ENCODE measurements around the gene EFNA5.

DNA sequence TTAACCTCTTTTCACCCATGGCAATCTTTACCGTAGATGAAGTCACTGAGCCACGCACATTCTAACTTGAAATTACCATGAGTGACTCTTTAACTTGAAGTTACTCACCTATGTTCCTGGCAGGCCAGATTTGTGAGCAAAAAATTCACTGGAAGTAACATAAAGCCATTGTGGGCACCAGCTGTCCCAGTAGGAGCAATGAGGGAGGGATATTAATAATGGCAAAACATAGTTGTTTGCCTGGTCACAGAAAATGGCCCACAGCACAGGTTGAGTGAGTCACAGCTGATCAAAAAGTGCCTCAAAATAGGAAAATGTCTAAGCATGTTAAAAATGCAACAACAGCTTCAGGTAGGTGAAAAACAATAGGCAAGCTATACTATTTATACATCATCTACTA lies 146.6 kb downstream of the EFNA5 start:
- no peak for TF ChIP-seq EZH2phosphoT487 (IDR thresholded peaks at IDR 0.05; ENCODE audit: insufficient read depth, low read depth)
- TF ChIP-seq EZH2 (IDR thresholded peaks at IDR 0.05; ENCODE audit: insufficient read depth, poor library complexity, severe bottlenecking): no peak
